Measurements from ENCODE around the gene OGFOD3. TPM values are rescaled to one million over a fixed set of nuclear protein-coding genes. Genes with fewer than 3 reads are reported as not detected.

Gene OGFOD3
- total RNA-seq, 1 donor from 2014 or later, result 34.7 TPM

- H3K27ac Mint-ChIP-seq, result no peak overlapping the region
- no peak for DNase-seq (ENCODE audit: low spot score)
- H3K9me3 Mint-ChIP-seq, result no peaks in the 10 kb centered on the region
- H3K4me1 Mint-ChIP-seq (ENCODE audit: low read depth), result peaks cover 11% of the 10 kb centered on the region
- peaks cover 2% of the 10 kb centered on the region for H3K27me3 Mint-ChIP-seq (ENCODE audit: insufficient read depth)
- H3K4me3 Mint-ChIP-seq, result no peak overlapping the region
- intact Hi-C loops (cut with micrococcal nuclease), result loop anchor here (2.0 kb wide), 1 partner anchor 15 kb away; the partner anchor contains the start of gene NARF
- H3K36me3 Mint-ChIP-seq (ENCODE audit: low read depth), result peaks cover 17% of the 10 kb centered on the region
Measured at GRCh38 chr17:82443465-82444283, 25.3 kb upstream of the OGFOD3 start.

DNA sequence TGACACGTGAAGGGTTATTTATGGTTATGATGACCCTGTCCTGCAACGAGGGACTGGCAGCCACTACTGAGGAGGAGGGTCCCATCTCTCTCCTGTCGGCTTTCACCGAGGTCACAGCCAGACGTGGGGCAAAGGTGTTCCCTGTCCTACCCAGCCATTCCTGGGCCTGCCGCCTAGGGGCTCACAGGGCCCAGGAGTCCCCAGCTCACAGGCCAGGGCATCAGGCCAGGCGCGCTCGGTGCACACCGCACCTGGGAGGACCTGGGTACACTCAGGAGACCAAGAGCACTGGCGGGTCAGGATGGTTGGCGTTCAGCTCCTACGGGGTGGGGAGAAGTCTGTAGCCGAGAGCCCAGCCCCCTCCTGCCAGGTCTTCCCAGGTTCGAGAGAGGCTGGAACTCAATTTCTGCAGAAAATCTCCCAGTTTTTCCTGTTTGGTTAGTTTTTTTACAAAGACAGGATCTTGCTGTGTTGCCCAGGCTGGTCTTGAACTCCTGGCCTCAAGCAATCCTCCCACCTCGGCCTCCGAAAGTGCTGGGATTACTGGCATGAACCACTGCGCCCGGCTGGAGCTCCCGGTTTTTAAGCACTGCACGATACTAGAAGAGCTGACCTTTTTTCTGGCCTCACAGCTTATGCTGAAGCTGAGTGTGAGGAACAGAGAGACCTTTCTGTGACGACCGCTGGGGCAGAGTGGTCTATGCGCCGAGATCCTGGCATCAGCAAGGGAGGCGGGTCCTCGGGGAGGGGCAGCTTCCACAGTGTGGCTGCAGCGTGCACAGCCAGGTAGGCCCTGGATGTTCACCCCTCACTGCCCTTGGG is 24.5 kb upstream of the OGFOD3 start:
- no peak overlapping the region for H3K27ac Mint-ChIP-seq
- peaks cover 10% of the 10 kb centered on the region for H3K4me1 Mint-ChIP-seq (ENCODE audit: low read depth)
- H3K9me3 Mint-ChIP-seq, result no peaks in the 10 kb centered on the region
- intact Hi-C loops (cut with micrococcal nuclease), result no loop called here
- DNase-seq (ENCODE audit: low spot score), result no peak
- H3K27me3 Mint-ChIP-seq (ENCODE audit: insufficient read depth), result peaks cover 2% of the 10 kb centered on the region
- H3K36me3 Mint-ChIP-seq (ENCODE audit: low read depth), result peaks cover 18% of the 10 kb centered on the region
- no peak overlapping the region for H3K4me3 Mint-ChIP-seq

DNA sequence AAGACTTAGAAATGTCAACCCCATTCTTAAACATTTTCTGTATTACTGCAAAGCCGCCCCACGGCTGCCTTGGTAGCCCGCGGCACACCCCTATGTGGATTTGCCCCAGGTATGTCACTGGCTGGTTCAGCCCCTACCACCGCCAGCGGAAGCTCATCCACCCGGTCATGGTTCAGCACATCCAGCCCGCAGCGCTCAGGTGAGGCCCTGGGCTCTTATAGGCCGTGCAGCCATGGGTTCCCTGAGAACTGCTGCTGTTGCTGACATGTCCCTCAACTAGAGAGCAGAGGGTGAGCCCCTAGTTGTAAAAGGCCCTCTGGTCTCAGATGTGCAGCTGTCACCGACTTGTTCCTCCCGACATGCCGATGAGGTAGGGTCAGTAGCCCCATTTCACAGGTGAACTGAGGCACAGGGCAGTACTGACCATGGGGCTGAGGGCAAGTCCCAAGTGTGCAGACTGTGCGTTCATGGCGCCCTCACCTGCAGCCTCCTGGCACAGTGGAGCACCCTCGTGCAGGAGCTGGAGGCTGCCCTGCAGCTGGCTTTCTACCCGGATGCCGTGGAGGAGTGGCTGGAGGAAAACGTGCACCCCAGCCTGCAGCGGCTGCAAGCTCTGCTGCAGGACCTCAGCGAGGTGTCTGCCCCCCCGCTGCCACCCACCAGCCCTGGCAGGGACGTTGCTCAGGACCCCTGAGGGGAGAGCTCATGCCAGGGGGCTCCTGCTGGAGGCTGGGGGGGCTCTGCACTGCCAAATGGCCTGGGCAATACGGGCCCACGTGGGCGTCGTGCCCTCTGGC is 23.5 kb upstream of the OGFOD3 start:
- H3K4me3 Mint-ChIP-seq, result no peak overlapping the region
- H3K27ac Mint-ChIP-seq, result no peak overlapping the region
- intact Hi-C loops (cut with micrococcal nuclease), result no loop called here
- DNase-seq (ENCODE audit: low spot score), result no peak
- H3K9me3 Mint-ChIP-seq, result no peaks in the 10 kb centered on the region
- H3K4me1 Mint-ChIP-seq (ENCODE audit: low read depth), result peaks cover 6% of the 10 kb centered on the region
- peaks cover 14% of the 10 kb centered on the region for H3K36me3 Mint-ChIP-seq (ENCODE audit: low read depth)
- peaks cover 2% of the 10 kb centered on the region for H3K27me3 Mint-ChIP-seq (ENCODE audit: insufficient read depth)

- Mint-ChIP-seq H3K27me3 (ENCODE audit: insufficient read depth) (peaks cover 2% of the 10 kb centered on the region), H3K9me3 (no peaks in the 10 kb centered on the region), H3K36me3 (ENCODE audit: low read depth) (peaks cover 14% of the 10 kb centered on the region), H3K4me3 (no peak overlapping the region), H3K27ac (no peak overlapping the region), H3K4me1 (ENCODE audit: low read depth) (peaks cover 3% of the 10 kb centered on the region)
- intact Hi-C loops (cut with micrococcal nuclease), result no loop called here
- no peak for DNase-seq (ENCODE audit: low spot score)
Measured at GRCh38 chr17:82440991-82441627, 22.7 kb upstream of the OGFOD3 start.

GRCh38 chr17:82440469-82440981 is 22.1 kb upstream of the OGFOD3 start:
- Mint-ChIP-seq H3K27ac (no peak overlapping the region), H3K4me1 (ENCODE audit: low read depth) (no peaks in the 10 kb centered on the region)
- intact Hi-C loops (cut with micrococcal nuclease), result no loop called here

DNA sequence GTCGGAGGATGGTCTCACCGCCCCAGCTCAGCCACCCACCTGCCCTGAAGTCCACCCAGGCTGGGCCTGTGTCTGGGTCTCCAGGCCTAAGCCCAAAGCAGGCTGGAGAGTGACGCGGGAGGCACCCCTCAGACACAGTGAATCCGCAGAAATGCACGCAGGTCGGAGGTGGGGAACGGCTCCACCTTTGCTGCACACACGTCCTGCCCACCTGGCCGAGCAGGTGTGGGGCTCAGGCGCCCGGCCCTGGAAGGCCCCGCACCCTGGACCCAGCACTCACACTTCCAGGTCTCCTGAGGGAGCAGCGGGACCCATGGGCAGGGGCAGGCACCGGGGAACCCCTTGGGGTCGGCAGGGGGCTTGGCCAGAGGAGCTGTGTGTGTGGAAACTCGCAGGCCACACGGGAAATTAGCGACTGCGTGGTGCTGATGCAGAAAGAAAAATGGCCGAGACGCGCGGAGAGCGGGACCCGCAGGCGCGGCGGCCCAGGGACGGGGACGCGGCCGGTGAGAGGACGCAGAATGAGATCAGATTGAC is 21.5 kb upstream of the OGFOD3 start:
- intact Hi-C loops (cut with micrococcal nuclease), result no loop called here
- no peak for DNase-seq (ENCODE audit: low spot score)
- Mint-ChIP-seq H3K4me3 (no peak overlapping the region), H3K27me3 (ENCODE audit: insufficient read depth) (peaks cover 2% of the 10 kb centered on the region), H3K36me3 (ENCODE audit: low read depth) (peaks cover 14% of the 10 kb centered on the region), H3K9me3 (no peaks in the 10 kb centered on the region), H3K4me1 (ENCODE audit: low read depth) (no peaks in the 10 kb centered on the region), H3K27ac (no peak overlapping the region)

More at GRCh38 chr17:82440469-82440981, 22.1 kb upstream of the OGFOD3 start:
- DNase-seq (ENCODE audit: low spot score), result no peak
- Mint-ChIP-seq H3K36me3 (ENCODE audit: low read depth) (peaks cover 14% of the 10 kb centered on the region), H3K4me3 (no peak overlapping the region), H3K27me3 (ENCODE audit: insufficient read depth) (peaks cover 2% of the 10 kb centered on the region), H3K9me3 (no peaks in the 10 kb centered on the region)

DNA sequence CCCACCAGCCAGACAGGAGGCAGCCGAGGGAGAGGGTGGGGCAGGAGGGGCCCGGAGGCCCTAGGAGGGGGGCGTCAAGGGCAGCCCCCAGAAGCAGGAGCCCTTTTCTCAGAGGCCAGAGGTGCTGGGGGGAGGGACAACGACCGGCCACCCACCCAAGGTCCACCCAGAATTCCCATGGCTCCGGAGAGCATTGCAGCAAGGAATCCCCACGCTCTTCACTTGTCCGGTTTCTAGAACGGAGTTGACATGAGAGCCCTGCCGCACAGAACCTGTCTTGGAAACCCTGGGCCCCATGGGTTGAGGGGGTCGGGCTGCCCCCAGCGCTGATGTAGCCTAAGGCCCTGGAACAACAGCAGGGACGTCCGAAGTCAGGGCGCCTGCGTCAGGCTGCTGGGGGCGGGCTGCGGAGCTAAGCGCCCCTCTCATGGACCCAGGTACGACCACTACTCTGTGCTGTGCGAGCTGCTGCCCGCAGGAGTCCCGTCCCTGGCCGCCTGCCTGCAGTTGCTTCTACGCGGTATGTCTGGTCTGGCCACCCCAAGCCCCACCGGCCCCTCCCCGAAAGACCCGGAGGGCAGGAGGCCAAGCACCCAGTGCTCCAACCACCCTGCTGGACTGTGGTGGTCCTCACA is 20.9 kb upstream of the OGFOD3 start:
- peaks cover 14% of the 10 kb centered on the region for H3K36me3 Mint-ChIP-seq (ENCODE audit: low read depth)
- H3K9me3 Mint-ChIP-seq, result no peaks in the 10 kb centered on the region
- H3K4me1 Mint-ChIP-seq (ENCODE audit: low read depth), result no peaks in the 10 kb centered on the region
- H3K27ac Mint-ChIP-seq, result no peak overlapping the region
- H3K27me3 Mint-ChIP-seq (ENCODE audit: insufficient read depth), result peaks cover 2% of the 10 kb centered on the region
- no peak overlapping the region for H3K4me3 Mint-ChIP-seq
- no peak for DNase-seq (ENCODE audit: low spot score)
- intact Hi-C loops (cut with micrococcal nuclease), result no loop called here

GRCh38 chr17:82438401-82439193 is 20.2 kb upstream of the OGFOD3 start:
- H3K36me3 Mint-ChIP-seq (ENCODE audit: low read depth), result peaks cover 17% of the 10 kb centered on the region
- H3K9me3 Mint-ChIP-seq, result no peaks in the 10 kb centered on the region
- peaks cover 5% of the 10 kb centered on the region for H3K4me1 Mint-ChIP-seq (ENCODE audit: low read depth)
- no peak for DNase-seq (ENCODE audit: low spot score)
- intact Hi-C loops (cut with micrococcal nuclease), result no loop called here
- no peak overlapping the region for H3K27ac Mint-ChIP-seq
- peaks cover 2% of the 10 kb centered on the region for H3K27me3 Mint-ChIP-seq (ENCODE audit: insufficient read depth)
- no peak overlapping the region for H3K4me3 Mint-ChIP-seq

GRCh38 chr17:82437325-82437668 is 18.9 kb upstream of the OGFOD3 start:
- Mint-ChIP-seq H3K4me3 (no peak overlapping the region), H3K4me1 (ENCODE audit: low read depth) (peaks cover 5% of the 10 kb centered on the region), H3K36me3 (ENCODE audit: low read depth) (peaks cover 10% of the 10 kb centered on the region), H3K9me3 (no peaks in the 10 kb centered on the region), H3K27ac (no peak overlapping the region), H3K27me3 (ENCODE audit: insufficient read depth) (no peaks in the 10 kb centered on the region)
- DNase-seq (ENCODE audit: low spot score), result no peak
- intact Hi-C loops (cut with micrococcal nuclease), result no loop called here

GRCh38 chr17:82436601-82437324 is 18.4 kb upstream of the OGFOD3 start:
- DNase-seq (ENCODE audit: low spot score), result no peak
- Mint-ChIP-seq H3K27ac (no peak overlapping the region), H3K9me3 (no peaks in the 10 kb centered on the region), H3K27me3 (ENCODE audit: insufficient read depth) (no peaks in the 10 kb centered on the region), H3K4me1 (ENCODE audit: low read depth) (peaks cover 5% of the 10 kb centered on the region), H3K36me3 (ENCODE audit: low read depth) (peaks cover 9% of the 10 kb centered on the region), H3K4me3 (no peak overlapping the region)
- intact Hi-C loops (cut with micrococcal nuclease), result no loop called here
